WTC11 (cell line): ENCODE results near the gene RASGRP2. TPM values are rescaled to one million over a fixed set of nuclear protein-coding genes. Genes with fewer than 3 reads are reported as not detected.

Source experiments
- ATAC-seq: fragments of 200-7000 bp; cut with Tn5 transposase; 2 replicates; pipeline ENCODE4 v1.10.0; 2021; ENCODE audit warnings: mild to moderate bottlenecking, moderate library complexity
- CTCF ChIA-PET: fragments of 300-600 bp; sonication (Branson Sonifier 250); formaldehyde crosslinking; loops from one replicate; lab custom pipeline; 2021; ENCODE audit warnings: antibody characterized with exemption; lab: Charles Lee
- POLR2A ChIA-PET: fragments of 350-600 bp; sonication (Branson Sonifier 250); formaldehyde crosslinking; loops from one replicate; lab custom pipeline; 2021; ENCODE audit warnings: antibody characterized with exemption; lab: Charles Lee
- DNase-seq: peaks from one replicate; pipeline ENCODE4 v3.0.0; 2021; ENCODE audit warnings: low spot score
- H3K27ac Mint-ChIP-seq: 2 replicates; pipeline ENCODE4 v1.8.0; 2021; ENCODE audit warnings: mixed read lengths
- H3K27me3 Mint-ChIP-seq: 2 replicates; pipeline ENCODE4 v1.8.0; 2021; ENCODE audit warnings: low read depth, mild to moderate bottlenecking, moderate library complexity, mixed read lengths
- H3K36me3 Mint-ChIP-seq: 2 replicates; pipeline ENCODE4 v1.8.0; 2021; ENCODE audit warnings: mixed read lengths
- H3K4me1 Mint-ChIP-seq: 2 replicates; pipeline ENCODE4 v1.8.0; 2022; ENCODE audit warnings: mixed read lengths
- H3K4me3 Mint-ChIP-seq: 2 replicates; pipeline ENCODE4 v1.8.0; 2021; ENCODE audit warnings: mild to moderate bottlenecking, moderate library complexity, mixed read lengths
- H3K9me3 Mint-ChIP-seq: 2 replicates; pipeline ENCODE4 v1.8.0; 2021; ENCODE audit warnings: mixed read lengths
- ATF1 ChIP-seq: sonication (generic); formaldehyde crosslinking; IDR thresholded peaks from 2 replicates; pipeline ENCODE4 v1.8.1; 2023; ENCODE audit warnings: mild to moderate bottlenecking, moderate library complexity, missing genetic modification reagents
- ATF2 ChIP-seq: sonication (generic); formaldehyde crosslinking; IDR thresholded peaks from 2 replicates; pipeline ENCODE4 v1.8.1; 2022; ENCODE audit warnings: low read depth, missing genetic modification reagents, borderline replicate concordance
- EMX1 ChIP-seq: fragments of 250-450 bp; sonication (Bioruptor Pico); IDR thresholded peaks from 2 replicates; pipeline ENCODE4 v1.8.0; 2021; ENCODE audit warnings: mild to moderate bottlenecking
- ESRRA ChIP-seq: sonication (generic); formaldehyde crosslinking; IDR thresholded peaks from 2 replicates; pipeline ENCODE4 v1.8.1; 2022; ENCODE audit warnings: mild to moderate bottlenecking, missing genetic modification reagents, borderline replicate concordance
- MAX ChIP-seq: sonication (generic); formaldehyde crosslinking; IDR thresholded peaks from 2 replicates; pipeline ENCODE4 v1.8.0; 2022; ENCODE audit warnings: mild to moderate bottlenecking, missing genetic modification reagents
- NFE2L1 ChIP-seq: sonication (generic); formaldehyde crosslinking; IDR thresholded peaks from 2 replicates; pipeline ENCODE4 v1.8.1; 2023; ENCODE audit warnings: missing genetic modification reagents
- RELA ChIP-seq: sonication (generic); formaldehyde crosslinking; IDR thresholded peaks from 2 replicates; pipeline ENCODE4 v1.8.1; 2022; ENCODE audit warnings: missing genetic modification reagents, mild to moderate bottlenecking, borderline replicate concordance
- TEAD4 ChIP-seq: sonication (generic); formaldehyde crosslinking; IDR thresholded peaks from 2 replicates; pipeline ENCODE4 v1.8.0; 2022; ENCODE audit warnings: mild to moderate bottlenecking, missing genetic modification reagents
- ZBTB21 ChIP-seq: sonication (generic); formaldehyde crosslinking; IDR thresholded peaks from 2 replicates; pipeline ENCODE4 v1.8.1; 2023; ENCODE audit warnings: mild to moderate bottlenecking, missing genetic modification reagents, borderline replicate concordance
- ZNF425 ChIP-seq: fragments of 250-450 bp; sonication (Bioruptor Pico); conservative IDR thresholded peaks from 2 replicates; pipeline ENCODE4 v1.9.0; 2021; ENCODE audit warnings: mild to moderate bottlenecking
- total RNA-seq: library from RNA; stranded (reverse); gene quantifications from 3 replicates; pipeline ENCODE4 v1.2.3, GENCODE V29; 2021
- TF ChIP-seq, protein P1 (sequence below): sonication (generic); formaldehyde crosslinking; IDR thresholded peaks from 2 replicates; pipeline ENCODE4 v1.8.0; 2022; ENCODE audit warnings: mild to moderate bottlenecking, missing genetic modification reagents
- TF ChIP-seq, protein P2 (sequence below): sonication (generic); formaldehyde crosslinking; IDR thresholded peaks from 2 replicates; pipeline ENCODE4 v1.8.0; 2023; ENCODE audit warnings: missing genetic modification reagents
- TF ChIP-seq, protein P3 (sequence below): sonication (generic); formaldehyde crosslinking; IDR thresholded peaks from 2 replicates; pipeline ENCODE4 v1.8.1; 2023; ENCODE audit warnings: mild to moderate bottlenecking, missing genetic modification reagents, moderate library complexity
- TF ChIP-seq, protein P4 (sequence below): sonication (generic); formaldehyde crosslinking; IDR thresholded peaks from 2 replicates; pipeline ENCODE4 v1.8.0; 2023; ENCODE audit warnings: mild to moderate bottlenecking, missing genetic modification reagents
- TF ChIP-seq, protein P5 (sequence below): fragments of 250-450 bp; sonication (Bioruptor Pico); IDR thresholded peaks from 2 replicates; pipeline ENCODE4 v1.8.0; 2021; ENCODE audit warnings: mild to moderate bottlenecking
- TF ChIP-seq, protein P6 (sequence below): sonication (generic); formaldehyde crosslinking; IDR thresholded peaks from 2 replicates; pipeline ENCODE4 v1.8.0; 2022; ENCODE audit warnings: mild to moderate bottlenecking, missing genetic modification reagents

Gene RASGRP2
- total RNA-seq, 1 experiment from 2014 or later: 31.9 TPM

GRCh38 chr11:64722141-64723065 is 21.5 kb downstream of the RASGRP2 start (continued):
- TF ChIP-seq, protein P1, sequence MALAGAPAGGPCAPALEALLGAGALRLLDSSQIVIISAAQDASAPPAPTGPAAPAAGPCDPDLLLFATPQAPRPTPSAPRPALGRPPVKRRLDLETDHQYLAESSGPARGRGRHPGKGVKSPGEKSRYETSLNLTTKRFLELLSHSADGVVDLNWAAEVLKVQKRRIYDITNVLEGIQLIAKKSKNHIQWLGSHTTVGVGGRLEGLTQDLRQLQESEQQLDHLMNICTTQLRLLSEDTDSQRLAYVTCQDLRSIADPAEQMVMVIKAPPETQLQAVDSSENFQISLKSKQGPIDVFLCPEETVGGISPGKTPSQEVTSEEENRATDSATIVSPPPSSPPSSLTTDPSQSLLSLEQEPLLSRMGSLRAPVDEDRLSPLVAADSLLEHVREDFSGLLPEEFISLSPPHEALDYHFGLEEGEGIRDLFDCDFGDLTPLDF (CRISPR knock-in tag): no peak
- TF ChIP-seq, protein P2, sequence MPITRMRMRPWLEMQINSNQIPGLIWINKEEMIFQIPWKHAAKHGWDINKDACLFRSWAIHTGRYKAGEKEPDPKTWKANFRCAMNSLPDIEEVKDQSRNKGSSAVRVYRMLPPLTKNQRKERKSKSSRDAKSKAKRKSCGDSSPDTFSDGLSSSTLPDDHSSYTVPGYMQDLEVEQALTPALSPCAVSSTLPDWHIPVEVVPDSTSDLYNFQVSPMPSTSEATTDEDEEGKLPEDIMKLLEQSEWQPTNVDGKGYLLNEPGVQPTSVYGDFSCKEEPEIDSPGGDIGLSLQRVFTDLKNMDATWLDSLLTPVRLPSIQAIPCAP: no peak

DNA sequence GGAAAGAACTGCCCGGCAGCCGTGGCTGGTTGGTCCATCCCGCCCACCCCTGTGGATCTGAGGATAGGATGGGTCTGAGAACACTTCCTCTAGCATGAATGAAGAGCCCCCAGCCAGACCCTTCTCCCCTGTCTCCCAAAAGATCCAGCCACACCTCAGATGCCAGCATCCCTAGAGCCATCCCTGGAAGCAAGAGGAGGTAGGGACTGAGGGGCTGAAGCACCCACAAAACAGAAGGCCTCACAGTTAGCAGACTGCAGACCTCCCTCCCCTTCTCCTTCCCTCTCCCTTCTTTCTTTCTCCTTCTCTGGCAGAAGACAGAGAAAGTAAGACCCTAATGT is 22.6 kb downstream of the RASGRP2 start:
- Mint-ChIP-seq H3K4me1 (peaks cover 43% of the 10 kb centered on the region), H3K27ac (no peak overlapping the region), H3K4me3 (no peak overlapping the region), H3K27me3 (peaks cover 65% of the 10 kb centered on the region), H3K9me3 (no peaks in the 10 kb centered on the region), H3K36me3 (no peaks in the 10 kb centered on the region)
- ChIA-PET CTCF (interaction anchor here (0.6 to 2.8 kb wide), 7 partner anchors 22 to 293 kb away, joined by 3 to 33 read pairs (median 4); partner anchors contain the start of genes ARL2 and RASGRP2), POLR2A (no interaction called here)
- ATAC-seq: no peak
- TF ChIP-seq NFE2L1 (CRISPR knock-in tag) (no peak), ATF1 (CRISPR knock-in tag) (no peak), EMX1 (CRISPR knock-in tag) (no peak), TEAD4 (CRISPR knock-in tag) (no peak), RELA (CRISPR knock-in tag) (no peak), ESRRA (CRISPR knock-in tag) (no peak), ZNF425 (CRISPR knock-in tag) (no peak), MAX (CRISPR knock-in tag) (no peak), ATF2 (no peak), ZBTB21 (CRISPR knock-in tag) (no peak)
- TF ChIP-seq, protein P3, sequence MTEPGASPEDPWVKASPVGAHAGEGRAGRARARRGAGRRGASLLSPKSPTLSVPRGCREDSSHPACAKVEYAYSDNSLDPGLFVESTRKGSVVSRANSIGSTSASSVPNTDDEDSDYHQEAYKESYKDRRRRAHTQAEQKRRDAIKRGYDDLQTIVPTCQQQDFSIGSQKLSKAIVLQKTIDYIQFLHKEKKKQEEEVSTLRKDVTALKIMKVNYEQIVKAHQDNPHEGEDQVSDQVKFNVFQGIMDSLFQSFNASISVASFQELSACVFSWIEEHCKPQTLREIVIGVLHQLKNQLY (CRISPR knock-in tag): no peak
- TF ChIP-seq, protein P4, sequence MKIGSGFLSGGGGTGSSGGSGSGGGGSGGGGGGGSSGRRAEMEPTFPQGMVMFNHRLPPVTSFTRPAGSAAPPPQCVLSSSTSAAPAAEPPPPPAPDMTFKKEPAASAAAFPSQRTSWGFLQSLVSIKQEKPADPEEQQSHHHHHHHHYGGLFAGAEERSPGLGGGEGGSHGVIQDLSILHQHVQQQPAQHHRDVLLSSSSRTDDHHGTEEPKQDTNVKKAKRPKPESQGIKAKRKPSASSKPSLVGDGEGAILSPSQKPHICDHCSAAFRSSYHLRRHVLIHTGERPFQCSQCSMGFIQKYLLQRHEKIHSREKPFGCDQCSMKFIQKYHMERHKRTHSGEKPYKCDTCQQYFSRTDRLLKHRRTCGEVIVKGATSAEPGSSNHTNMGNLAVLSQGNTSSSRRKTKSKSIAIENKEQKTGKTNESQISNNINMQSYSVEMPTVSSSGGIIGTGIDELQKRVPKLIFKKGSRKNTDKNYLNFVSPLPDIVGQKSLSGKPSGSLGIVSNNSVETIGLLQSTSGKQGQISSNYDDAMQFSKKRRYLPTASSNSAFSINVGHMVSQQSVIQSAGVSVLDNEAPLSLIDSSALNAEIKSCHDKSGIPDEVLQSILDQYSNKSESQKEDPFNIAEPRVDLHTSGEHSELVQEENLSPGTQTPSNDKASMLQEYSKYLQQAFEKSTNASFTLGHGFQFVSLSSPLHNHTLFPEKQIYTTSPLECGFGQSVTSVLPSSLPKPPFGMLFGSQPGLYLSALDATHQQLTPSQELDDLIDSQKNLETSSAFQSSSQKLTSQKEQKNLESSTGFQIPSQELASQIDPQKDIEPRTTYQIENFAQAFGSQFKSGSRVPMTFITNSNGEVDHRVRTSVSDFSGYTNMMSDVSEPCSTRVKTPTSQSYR: no peak
- TF ChIP-seq, protein P5, sequence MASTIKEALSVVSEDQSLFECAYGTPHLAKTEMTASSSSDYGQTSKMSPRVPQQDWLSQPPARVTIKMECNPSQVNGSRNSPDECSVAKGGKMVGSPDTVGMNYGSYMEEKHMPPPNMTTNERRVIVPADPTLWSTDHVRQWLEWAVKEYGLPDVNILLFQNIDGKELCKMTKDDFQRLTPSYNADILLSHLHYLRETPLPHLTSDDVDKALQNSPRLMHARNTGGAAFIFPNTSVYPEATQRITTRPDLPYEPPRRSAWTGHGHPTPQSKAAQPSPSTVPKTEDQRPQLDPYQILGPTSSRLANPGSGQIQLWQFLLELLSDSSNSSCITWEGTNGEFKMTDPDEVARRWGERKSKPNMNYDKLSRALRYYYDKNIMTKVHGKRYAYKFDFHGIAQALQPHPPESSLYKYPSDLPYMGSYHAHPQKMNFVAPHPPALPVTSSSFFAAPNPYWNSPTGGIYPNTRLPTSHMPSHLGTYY (CRISPR knock-in tag): no peak
- TF ChIP-seq, protein P6, sequence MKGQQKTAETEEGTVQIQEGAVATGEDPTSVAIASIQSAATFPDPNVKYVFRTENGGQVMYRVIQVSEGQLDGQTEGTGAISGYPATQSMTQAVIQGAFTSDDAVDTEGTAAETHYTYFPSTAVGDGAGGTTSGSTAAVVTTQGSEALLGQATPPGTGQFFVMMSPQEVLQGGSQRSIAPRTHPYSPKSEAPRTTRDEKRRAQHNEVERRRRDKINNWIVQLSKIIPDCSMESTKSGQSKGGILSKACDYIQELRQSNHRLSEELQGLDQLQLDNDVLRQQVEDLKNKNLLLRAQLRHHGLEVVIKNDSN (CRISPR knock-in tag): no peak
- no peak for DNase-seq
